Stimulated activated naive CD8-positive, alpha-beta T cell treated with anti-CD3 and anti-CD28 coated beads, Interleukin-15, Interleukin-2, amounts not matched to agents 100 U/mL and 50 U/mL, for 24 hours (primary cell): ENCODE data around the gene TMEM270.
"Not testable (repeated sequence)": the region's sequence is repeated elsewhere in the genome, so short reads cannot be mapped to it uniquely, and the experiment has no call there.

Experiments used
- ATAC-seq: fragments of 150-1000 bp; cut with Tn5 transposase; one replicate; pipeline ENCODE4 v1.10.0; 2021
- DNase-seq: peaks from one replicate; pipeline ENCODE4 v3.0.0; 2021

Gene TMEM270

GRCh38 chr7:73860859-73861258 is at the start of gene TMEM270:
Gene TMEM270 (plus strand): TSS chr7:73861159. CDS start chr7:73861195, 36 bp downstream.
- ATAC-seq: no peak

GRCh38 chr7:73811760-73812168 is 49.2 kb upstream of the TMEM270 start:
- DNase-seq (peak; percentile 72), ATAC-seq (peak; percentile 89)

More at GRCh38 chr7:73860859-73861258, at the start of gene TMEM270:
- no peak for DNase-seq

- no peak for ATAC-seq
- no peak for DNase-seq
These were observed 48.0 kb upstream of the TMEM270 start for GRCh38 chr7:73812996-73813395.

GRCh38 chr7:73815436-73815835 is 45.5 kb upstream of the TMEM270 start:
- ATAC-seq (no peak), DNase-seq (no peak)

GRCh38 chr7:73817121-73817520 is 43.8 kb upstream of the TMEM270 start:
- DNase-seq (no peak), ATAC-seq (no peak)

- no peak for ATAC-seq
- no peak for DNase-seq
These were observed 40.9 kb upstream of the TMEM270 start for GRCh38 chr7:73820013-73820412.

- ATAC-seq, DNase-seq: not testable (repeated sequence)
These were observed 39.2 kb upstream of the TMEM270 start for GRCh38 chr7:73821597-73822285.

- ATAC-seq (no peak), DNase-seq (no peak)
These were observed 38.4 kb upstream of the TMEM270 start for GRCh38 chr7:73822319-73823173.

- ATAC-seq (no peak), DNase-seq (no peak)
These were observed 37.7 kb upstream of the TMEM270 start for GRCh38 chr7:73823257-73823656.

- ATAC-seq (no peak), DNase-seq (no peak)
These were observed 36.9 kb upstream of the TMEM270 start for GRCh38 chr7:73823873-73824592.

GRCh38 chr7:73824986-73825385 is 36.0 kb upstream of the TMEM270 start:
- DNase-seq (no peak), ATAC-seq (no peak)

GRCh38 chr7:73827567-73828106 is 33.3 kb upstream of the TMEM270 start:
- ATAC-seq: no peak
- DNase-seq: no peak

- ATAC-seq (peak; percentile 68), DNase-seq (no peak)
These were observed 32.7 kb upstream of the TMEM270 start for GRCh38 chr7:73828107-73828803.

GRCh38 chr7:73828972-73829371 is 32.0 kb upstream of the TMEM270 start:
- DNase-seq (no peak), ATAC-seq (no peak)

GRCh38 chr7:73829505-73829904 is 31.5 kb upstream of the TMEM270 start:
- DNase-seq: no peak
- no peak for ATAC-seq

- ATAC-seq (no peak), DNase-seq (no peak)
These were observed 30.9 kb upstream of the TMEM270 start for GRCh38 chr7:73829921-73830680.

GRCh38 chr7:73830681-73831583 is 30.0 kb upstream of the TMEM270 start, which contains the start of gene CLDN4:
Gene CLDN4 (plus strand): TSS chr7:73830996. CDS start chr7:73831202, 206 bp downstream.
- DNase-seq (no peak), ATAC-seq (no peak)

- no peak for DNase-seq
These were observed 29.4 kb upstream of the TMEM270 start for GRCh38 chr7:73831584-73831833.

GRCh38 chr7:73831834-73832651 is 28.9 kb upstream of the TMEM270 start:
- DNase-seq (no peak), ATAC-seq (no peak)

More at GRCh38 chr7:73831584-73831833, 29.4 kb upstream of the TMEM270 start:
- ATAC-seq: no peak
